Fibroblast of peridontal ligament (primary cell): Measurements from ENCODE around the gene CAV2.

Source experiments
- DNase-seq: peaks from one replicate; pipeline ENCODE4 v3.0.0-alpha.2; 2010; ENCODE audit errors: extremely low read depth

CAV2 gene

GRCh38 chr7:116495736-116496135 is 3.8 kb upstream of the CAV2 start:
- DNase-seq: no peak

- DNase-seq: no peak
Observed at GRCh38 chr7:116496653-116497052, 2.9 kb upstream of the CAV2 start.

- DNase-seq: no peak
Observed at GRCh38 chr7:116497708-116498107, 1.8 kb upstream of the CAV2 start.

- DNase-seq: peak; percentile 57
Observed at GRCh38 chr7:116500078-116500853, 728 bp downstream of the CAV2 start.

GRCh38 chr7:116501425-116502167 is 2.1 kb downstream of the CAV2 start:
- no peak for DNase-seq

GRCh38 chr7:116502201-116503096 is 2.9 kb downstream of the CAV2 start:
- no peak for DNase-seq

GRCh38 chr7:116503835-116504234 is 4.3 kb downstream of the CAV2 start:
- DNase-seq: no peak

- DNase-seq: no peak
Observed at GRCh38 chr7:116505278-116505677, 5.7 kb downstream of the CAV2 start.

GRCh38 chr7:116505823-116506222 is 6.3 kb downstream of the CAV2 start:
- no peak for DNase-seq

GRCh38 chr7:116509982-116510579 is 10.5 kb downstream of the CAV2 start:
- DNase-seq: peak; percentile 49

GRCh38 chr7:116510795-116511194 is 11.3 kb downstream of the CAV2 start:
- no peak for DNase-seq

GRCh38 chr7:116511552-116512519 is 12.3 kb downstream of the CAV2 start:
- DNase-seq: no peak

- peak; percentile 45 for DNase-seq
Observed at GRCh38 chr7:116512520-116513188, 13.1 kb downstream of the CAV2 start.

GRCh38 chr7:116515584-116515983 is 16.0 kb downstream of the CAV2 start:
- DNase-seq: no peak

- DNase-seq: no peak
Observed at GRCh38 chr7:116516324-116516723, 16.8 kb downstream of the CAV2 start.

GRCh38 chr7:116517626-116518025 is 18.1 kb downstream of the CAV2 start:
- no peak for DNase-seq

GRCh38 chr7:116518961-116519360 is 19.4 kb downstream of the CAV2 start:
- no peak for DNase-seq

- no peak for DNase-seq
Observed at GRCh38 chr7:116521046-116521664, 21.6 kb downstream of the CAV2 start.

- DNase-seq: peak; percentile 76
Observed at GRCh38 chr7:116522247-116522646, 22.7 kb downstream of the CAV2 start.

GRCh38 chr7:116524221-116524608 is 24.7 kb downstream of the CAV2 start:
- DNase-seq: no peak
